ENCODE measurements around the gene CR1. TPM values are rescaled to one million over a fixed set of nuclear protein-coding genes. Genes with fewer than 3 reads are reported as not detected.

CR1 gene
- total RNA-seq, 1 experiment from 2014 or later: 0.13 TPM

- Mint-ChIP-seq H3K36me3 (no peaks in the 10 kb centered on the region), H3K27me3 (ENCODE audit: low read depth) (peaks cover 27% of the 10 kb centered on the region), H3K9me3 (no peaks in the 10 kb centered on the region), H3K27ac (no peak overlapping the region), H3K4me1 (peaks cover 4% of the 10 kb centered on the region), H3K4me3 (peak overlapping the region; percentile 67)
- no peak for ATAC-seq
- POLR2A ChIA-PET: interaction anchor here (1.3 to 1.5 kb wide), 3 partner anchors 30 to 133 kb away, joined by 3 to 7 read pairs (median 3); partner anchors contain the start of gene CD55
- DNase-seq (ENCODE audit: low spot score): no peak
- TF ChIP-seq ZNF512 (CRISPR knock-in tag; IDR thresholded peaks at IDR 0.05; ENCODE audit: borderline replicate concordance): no peak
- no peak for TF ChIP-seq OVOL2 (CRISPR knock-in tag; IDR thresholded peaks at IDR 0.05; ENCODE audit: borderline replicate concordance)
- no peak for TF ChIP-seq IRF2 (CRISPR knock-in tag; IDR thresholded peaks at IDR 0.05; ENCODE audit: borderline replicate concordance, low read depth)
- TF ChIP-seq NFYB (CRISPR knock-in tag; conservative IDR thresholded peaks at IDR 0.05; ENCODE audit: low read depth): no peak
- TF ChIP-seq ZNF121 (CRISPR knock-in tag; IDR thresholded peaks at IDR 0.05): no peak
- no peak for TF ChIP-seq FOXJ3 (CRISPR knock-in tag; IDR thresholded peaks at IDR 0.05; ENCODE audit: borderline replicate concordance)
- TF ChIP-seq ATF2 (CRISPR knock-in tag; IDR thresholded peaks at IDR 0.05; ENCODE audit: borderline replicate concordance, low read depth): no peak
- TF ChIP-seq ZNF138 (CRISPR knock-in tag; conservative IDR thresholded peaks at IDR 0.05): no peak
- CTCF ChIA-PET: interaction anchor here (0.7 to 2.3 kb wide), 25 partner anchors 9 to 457 kb away, joined by 3 to 19 read pairs (median 5); partner anchors contain the start of genes CD34, CD55 and CR1
These were observed 42.3 kb upstream of the CR1 start for GRCh38 chr1:207453710-207454045.

- POLR2A ChIA-PET: interaction anchor here (1.3 to 1.5 kb wide), 3 partner anchors 30 to 133 kb away, joined by 3 to 7 read pairs (median 3); partner anchors contain the start of gene CD55
- ATAC-seq: peak; percentile 98
- H3K4me3 Mint-ChIP-seq: peak within 1 kb of the TSS; percentile 67
- H3K4me1 Mint-ChIP-seq: peaks cover 4% of the 10 kb centered on the region
- CTCF ChIA-PET: interaction anchor here (0.5 to 2.3 kb wide), 30 partner anchors 9 to 457 kb away, joined by 3 to 19 read pairs (median 4); partner anchors contain the start of genes CD34, CD55, CR1 and PFKFB2
- peaks cover 27% of the 10 kb centered on the region for H3K27me3 Mint-ChIP-seq (ENCODE audit: low read depth)
- peak; percentile 80 for DNase-seq (ENCODE audit: low spot score)
- H3K27ac Mint-ChIP-seq: no peak within 1 kb of the TSS
- H3K9me3 Mint-ChIP-seq: no peaks in the 10 kb centered on the region
- H3K36me3 Mint-ChIP-seq: no peaks in the 10 kb centered on the region
- TF ChIP-seq NFYB (CRISPR knock-in tag; conservative IDR thresholded peaks at IDR 0.05; ENCODE audit: low read depth): no peak
- TF ChIP-seq ATF6 (CRISPR knock-in tag; IDR thresholded peaks at IDR 0.05): no peak
- TF ChIP-seq MYBL2 (CRISPR knock-in tag; IDR thresholded peaks at IDR 0.05): peak; percentile 70; the same call in 1 of the 2 replicates
- TF ChIP-seq ZNF671 (CRISPR knock-in tag; IDR thresholded peaks at IDR 0.05): no peak
- no peak for TF ChIP-seq ZNF425 (CRISPR knock-in tag; conservative IDR thresholded peaks at IDR 0.05)
- TF ChIP-seq ZNF532 (CRISPR knock-in tag; IDR thresholded peaks at IDR 0.05; ENCODE audit: borderline replicate concordance): no peak
- no peak for TF ChIP-seq SOX15 (CRISPR knock-in tag; IDR thresholded peaks at IDR 0.05)
- TF ChIP-seq ZNF416 (CRISPR knock-in tag; IDR thresholded peaks at IDR 0.05): no peak
- TF ChIP-seq FOXK1 (CRISPR knock-in tag; IDR thresholded peaks at IDR 0.05): peak; percentile 66; the same call in 1 of the 2 replicates
- no peak for TF ChIP-seq MXD4 (CRISPR knock-in tag; IDR thresholded peaks at IDR 0.05; ENCODE audit: borderline replicate concordance)
These were observed 41.7 kb upstream of the CR1 start, which contains the start of gene CR2 for GRCh38 chr1:207454046-207454964. Gene CR2 (plus strand): TSS chr1:207454328. CDS start chr1:207454419, 91 bp downstream.

Data from WTC11 (cell line).